ENCODE measurements around the gene TBC1D17.

GRCh38 chr19:49882643-49883042 lies 5.1 kb downstream of the TBC1D17 start:
- TF ChIP-seq CTCF (IDR thresholded peaks at IDR 0.05), result no peak
- TF ChIP-seq POLR2AphosphoS5 (IDR thresholded peaks at IDR 0.05), result no peak
